HEK293 (cell line): ENCODE data around the gene RP2.
A peak's percentile ranks its signal among the peaks of the same experiment; 100 is the strongest.

ENCODE experiments used
- GLI4 ChIP-seq: fragments of 450-650 bp; formaldehyde crosslinking; IDR thresholded peaks from 2 replicates; pipeline ENCODE4 v1.5.1; 2016; ENCODE audit warnings: missing biosample characterization, missing genetic modification characterization
- KLF16 ChIP-seq: fragments of 450-650 bp; formaldehyde crosslinking; IDR thresholded peaks from 2 replicates; pipeline ENCODE4 v1.5.1; 2017; ENCODE audit warnings: missing biosample characterization, missing genetic modification characterization
- KLF17 ChIP-seq: fragments of 450-650 bp; formaldehyde crosslinking; IDR thresholded peaks from 2 replicates; pipeline ENCODE4 v1.5.1; 2016; ENCODE audit warnings: missing biosample characterization, missing genetic modification characterization
- MEIS1 ChIP-seq: sonication (generic); formaldehyde crosslinking; IDR thresholded peaks from 2 replicates; pipeline ENCODE4 v1.8.1; 2022; ENCODE audit warnings: missing genetic modification reagents, mild to moderate bottlenecking, borderline replicate concordance
- MYNN ChIP-seq: fragments of 450-650 bp; formaldehyde crosslinking; IDR thresholded peaks from 2 replicates; pipeline ENCODE4 v1.5.1; 2016; ENCODE audit warnings: missing biosample characterization, missing genetic modification characterization, borderline replicate concordance
- SALL2 ChIP-seq: fragments of 450-650 bp; formaldehyde crosslinking; IDR thresholded peaks from 2 replicates; pipeline ENCODE4 v1.5.0; 2017; ENCODE audit warnings: missing biosample characterization, mild to moderate bottlenecking, missing genetic modification characterization, borderline replicate concordance
- SCRT1 ChIP-seq: fragments of 450-650 bp; formaldehyde crosslinking; IDR thresholded peaks from 2 replicates; pipeline ENCODE4 v1.5.1; 2016; ENCODE audit warnings: missing biosample characterization, missing genetic modification characterization, borderline replicate concordance
- TRIM28 ChIP-seq: IDR thresholded peaks from 2 replicates; pipeline ENCODE4 v1.6.1; 2011; ENCODE audit warnings: low read length, control low read depth, borderline replicate concordance
- ZFP69B ChIP-seq: fragments of 450-650 bp; formaldehyde crosslinking; IDR thresholded peaks from 2 replicates; pipeline ENCODE4 v1.5.1; 2016; ENCODE audit warnings: missing biosample characterization, missing genetic modification characterization
- ZNF132 ChIP-seq: fragments of 450-650 bp; formaldehyde crosslinking; IDR thresholded peaks from 2 replicates; pipeline ENCODE4 v1.5.1; 2017; ENCODE audit warnings: missing biosample characterization, missing genetic modification characterization, borderline replicate concordance
- ZNF214 ChIP-seq: fragments of 450-650 bp; formaldehyde crosslinking; IDR thresholded peaks from 2 replicates; pipeline ENCODE4 v1.5.1; 2017; ENCODE audit warnings: missing biosample characterization, mild to moderate bottlenecking, missing genetic modification characterization, borderline replicate concordance
- ZNF221 ChIP-seq: fragments of 450-650 bp; formaldehyde crosslinking; IDR thresholded peaks from 2 replicates; pipeline ENCODE4 v1.5.1; 2017; ENCODE audit warnings: missing biosample characterization, missing genetic modification characterization, borderline replicate concordance
- ZNF23 ChIP-seq: fragments of 450-650 bp; formaldehyde crosslinking; IDR thresholded peaks from 2 replicates; pipeline ENCODE4 v1.5.1; 2016; ENCODE audit warnings: missing biosample characterization, missing genetic modification characterization, borderline replicate concordance
- ZNF26 ChIP-seq: fragments of 450-650 bp; formaldehyde crosslinking; IDR thresholded peaks from 2 replicates; pipeline ENCODE4 v1.5.1; 2016; ENCODE audit warnings: missing biosample characterization, missing genetic modification characterization
- ZNF426 ChIP-seq: fragments of 450-650 bp; formaldehyde crosslinking; IDR thresholded peaks from 2 replicates; pipeline ENCODE4 v1.5.1; 2017; ENCODE audit warnings: missing biosample characterization, missing genetic modification characterization, mild to moderate bottlenecking, inconsistent platforms, moderate library complexity
- ZNF433 ChIP-seq: fragments of 450-650 bp; formaldehyde crosslinking; IDR thresholded peaks from 2 replicates; pipeline ENCODE4 v1.5.1; 2016; ENCODE audit warnings: missing biosample characterization, missing genetic modification characterization, low read depth
- ZNF449 ChIP-seq: fragments of 450-650 bp; formaldehyde crosslinking; IDR thresholded peaks from 2 replicates; pipeline ENCODE4 v1.5.1; 2017; ENCODE audit warnings: missing biosample characterization, mild to moderate bottlenecking, missing genetic modification characterization, moderate library complexity
- ZNF48 ChIP-seq: fragments of 450-650 bp; formaldehyde crosslinking; IDR thresholded peaks from 2 replicates; pipeline ENCODE4 v1.5.1; 2016; ENCODE audit warnings: missing biosample characterization, missing genetic modification characterization
- ZNF529 ChIP-seq: fragments of 450-650 bp; formaldehyde crosslinking; IDR thresholded peaks from 2 replicates; pipeline ENCODE4 v1.5.1; 2017; ENCODE audit warnings: missing genetic modification characterization, missing biosample characterization; ENCODE audit not compliant: insufficient replicate concordance
- ZNF610 ChIP-seq: fragments of 450-650 bp; formaldehyde crosslinking; IDR thresholded peaks from 2 replicates; pipeline ENCODE4 v1.5.1; 2016; ENCODE audit warnings: missing biosample characterization, missing genetic modification characterization, borderline replicate concordance
- ZNF654 ChIP-seq: fragments of 450-650 bp; formaldehyde crosslinking; IDR thresholded peaks from 2 replicates; pipeline ENCODE4 v1.5.1; 2016; ENCODE audit warnings: low read depth, missing biosample characterization, missing genetic modification characterization
- ZNF664 ChIP-seq: fragments of 450-650 bp; formaldehyde crosslinking; IDR thresholded peaks from 2 replicates; pipeline ENCODE4 v1.5.1; 2016; ENCODE audit warnings: missing biosample characterization, missing genetic modification characterization
- ZNF677 ChIP-seq: fragments of 450-650 bp; IDR thresholded peaks from 2 replicates; pipeline ENCODE4 v1.5.0; 2018; ENCODE audit warnings: missing biosample characterization, mild to moderate bottlenecking, missing genetic modification characterization, moderate library complexity
- ZNF692 ChIP-seq: fragments of 450-650 bp; formaldehyde crosslinking; IDR thresholded peaks from 2 replicates; pipeline ENCODE4 v1.5.1; 2016; ENCODE audit warnings: missing biosample characterization, missing genetic modification characterization
- ZSCAN16 ChIP-seq: fragments of 450-650 bp; formaldehyde crosslinking; IDR thresholded peaks from 2 replicates; pipeline ENCODE4 v1.5.1; 2016; ENCODE audit warnings: missing biosample characterization, missing genetic modification characterization
- TF ChIP-seq, protein P1 (sequence below): fragments of 450-650 bp; formaldehyde crosslinking; conservative IDR thresholded peaks from 2 replicates; pipeline ENCODE4 v1.5.1; 2016; ENCODE audit warnings: low read depth, missing biosample characterization, missing genetic modification characterization
- TF ChIP-seq, protein P2 (sequence below): fragments of 450-650 bp; formaldehyde crosslinking; IDR thresholded peaks from 2 replicates; pipeline ENCODE4 v1.5.1; 2016; ENCODE audit warnings: missing biosample characterization, missing genetic modification characterization

RP2 gene

DNA sequence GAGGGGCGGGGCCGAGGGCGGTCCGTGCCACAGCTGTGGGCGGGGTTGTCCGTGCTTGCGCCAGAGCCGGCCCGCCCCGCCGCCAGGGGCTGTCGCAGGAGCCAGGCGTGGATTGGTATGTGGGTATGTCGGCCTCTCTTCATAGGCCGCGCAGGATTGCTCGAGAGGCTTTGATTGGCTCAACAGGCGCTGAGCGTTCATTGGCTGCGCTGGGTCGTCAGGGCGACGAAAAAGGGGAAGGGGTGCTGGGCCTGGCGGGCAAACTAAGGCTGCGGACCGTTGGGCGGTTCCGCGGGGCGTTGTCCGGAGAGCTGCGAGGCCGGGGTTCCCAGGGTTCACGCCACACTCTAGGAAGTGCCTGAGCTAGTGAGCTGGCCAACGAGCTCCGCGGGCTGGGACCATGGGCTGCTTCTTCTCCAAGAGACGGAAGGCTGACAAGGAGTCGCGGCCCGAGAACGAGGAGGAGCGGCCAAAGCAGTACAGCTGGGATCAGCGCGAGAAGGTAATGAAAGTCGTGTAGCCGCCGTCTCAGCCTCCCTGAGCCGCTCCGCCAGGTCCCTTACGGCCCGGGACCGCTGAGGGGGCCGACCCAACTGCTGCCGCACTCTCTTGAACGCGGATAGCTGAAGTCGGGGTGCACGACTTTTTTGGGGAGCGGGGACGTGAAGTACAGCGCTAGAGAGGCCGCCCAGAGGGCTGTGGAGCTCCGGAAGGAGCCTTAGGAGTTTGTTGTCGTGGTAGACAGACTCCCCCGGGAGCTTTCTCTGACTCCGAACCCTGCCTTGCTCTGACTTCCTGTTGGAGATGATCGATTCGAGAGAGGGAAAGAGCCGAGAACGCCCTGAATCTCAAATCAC lies at the start of gene RP2 (continued):
- TF ChIP-seq ZNF654 (tag by site-specific recombination) = no peak
- no peak; the same call in 1 of the 2 replicates for TF ChIP-seq ZFP69B (tag by site-specific recombination)
- TF ChIP-seq ZNF132 (tag by site-specific recombination) = no peak
- 0 out of 2 replicates have a peak, but pooled peaks have one; percentile 19 for TF ChIP-seq ZNF692
- TF ChIP-seq KLF16 (tag by site-specific recombination) = peak; percentile 78
- no peak for TF ChIP-seq MYNN (tag by site-specific recombination)
- no peak for TF ChIP-seq ZNF664 (tag by site-specific recombination)
- no peak for TF ChIP-seq ZSCAN16 (tag by site-specific recombination)
- no peak for TF ChIP-seq ZNF433 (tag by site-specific recombination)
- TF ChIP-seq ZNF426 (tag by site-specific recombination) = no peak
- TF ChIP-seq MEIS1 = no peak
- TF ChIP-seq ZNF529 (tag by site-specific recombination) = no peak
- no peak for TF ChIP-seq SCRT1 (tag by site-specific recombination)
- no peak for TF ChIP-seq ZNF23 (tag by site-specific recombination)
- peak; percentile 76; the same call in 1 of the 2 replicates for TF ChIP-seq ZNF449 (tag by site-specific recombination)
- TF ChIP-seq TRIM28 = no peak
- no peak for TF ChIP-seq ZNF677 (tag by site-specific recombination)
- no peak for TF ChIP-seq ZNF48 (tag by site-specific recombination)
- TF ChIP-seq ZNF610 = peak; percentile 94; the same call in 1 of the 2 replicates
- TF ChIP-seq, protein P1, sequence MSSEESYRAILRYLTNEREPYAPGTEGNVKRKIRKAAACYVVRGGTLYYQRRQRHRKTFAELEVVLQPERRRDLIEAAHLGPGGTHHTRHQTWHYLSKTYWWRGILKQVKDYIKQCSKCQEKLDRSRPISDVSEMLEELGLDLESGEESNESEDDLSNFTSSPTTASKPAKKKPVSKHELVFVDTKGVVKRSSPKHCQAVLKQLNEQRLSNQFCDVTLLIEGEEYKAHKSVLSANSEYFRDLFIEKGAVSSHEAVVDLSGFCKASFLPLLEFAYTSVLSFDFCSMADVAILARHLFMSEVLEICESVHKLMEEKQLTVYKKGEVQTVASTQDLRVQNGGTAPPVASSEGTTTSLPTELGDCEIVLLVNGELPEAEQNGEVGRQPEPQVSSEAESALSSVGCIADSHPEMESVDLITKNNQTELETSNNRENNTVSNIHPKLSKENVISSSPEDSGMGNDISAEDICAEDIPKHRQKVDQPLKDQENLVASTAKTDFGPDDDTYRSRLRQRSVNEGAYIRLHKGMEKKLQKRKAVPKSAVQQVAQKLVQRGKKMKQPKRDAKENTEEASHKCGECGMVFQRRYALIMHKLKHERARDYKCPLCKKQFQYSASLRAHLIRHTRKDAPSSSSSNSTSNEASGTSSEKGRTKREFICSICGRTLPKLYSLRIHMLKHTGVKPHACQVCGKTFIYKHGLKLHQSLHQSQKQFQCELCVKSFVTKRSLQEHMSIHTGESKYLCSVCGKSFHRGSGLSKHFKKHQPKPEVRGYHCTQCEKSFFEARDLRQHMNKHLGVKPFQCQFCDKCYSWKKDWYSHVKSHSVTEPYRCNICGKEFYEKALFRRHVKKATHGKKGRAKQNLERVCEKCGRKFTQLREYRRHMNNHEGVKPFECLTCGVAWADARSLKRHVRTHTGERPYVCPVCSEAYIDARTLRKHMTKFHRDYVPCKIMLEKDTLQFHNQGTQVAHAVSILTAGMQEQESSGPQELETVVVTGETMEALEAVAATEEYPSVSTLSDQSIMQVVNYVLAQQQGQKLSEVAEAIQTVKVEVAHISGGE (tag by site-specific recombination) = peak; percentile 90
- TF ChIP-seq ZNF214 (tag by site-specific recombination) = no peak
- TF ChIP-seq, protein P2, sequence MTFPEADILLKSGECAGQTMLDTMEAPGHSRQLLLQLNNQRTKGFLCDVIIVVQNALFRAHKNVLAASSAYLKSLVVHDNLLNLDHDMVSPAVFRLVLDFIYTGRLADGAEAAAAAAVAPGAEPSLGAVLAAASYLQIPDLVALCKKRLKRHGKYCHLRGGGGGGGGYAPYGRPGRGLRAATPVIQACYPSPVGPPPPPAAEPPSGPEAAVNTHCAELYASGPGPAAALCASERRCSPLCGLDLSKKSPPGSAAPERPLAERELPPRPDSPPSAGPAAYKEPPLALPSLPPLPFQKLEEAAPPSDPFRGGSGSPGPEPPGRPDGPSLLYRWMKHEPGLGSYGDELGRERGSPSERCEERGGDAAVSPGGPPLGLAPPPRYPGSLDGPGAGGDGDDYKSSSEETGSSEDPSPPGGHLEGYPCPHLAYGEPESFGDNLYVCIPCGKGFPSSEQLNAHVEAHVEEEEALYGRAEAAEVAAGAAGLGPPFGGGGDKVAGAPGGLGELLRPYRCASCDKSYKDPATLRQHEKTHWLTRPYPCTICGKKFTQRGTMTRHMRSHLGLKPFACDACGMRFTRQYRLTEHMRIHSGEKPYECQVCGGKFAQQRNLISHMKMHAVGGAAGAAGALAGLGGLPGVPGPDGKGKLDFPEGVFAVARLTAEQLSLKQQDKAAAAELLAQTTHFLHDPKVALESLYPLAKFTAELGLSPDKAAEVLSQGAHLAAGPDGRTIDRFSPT (tag by site-specific recombination) = peak; percentile 43; the same call in 1 of the 2 replicates
- TF ChIP-seq ZNF221 (tag by site-specific recombination) = no peak
- no peak for TF ChIP-seq GLI4
- TF ChIP-seq KLF17 (tag by site-specific recombination) = 0 out of 2 replicates have a peak, but pooled peaks have one; percentile 32
- TF ChIP-seq SALL2 = no peak
- no peak for TF ChIP-seq ZNF26 (tag by site-specific recombination)
